Esophagus muscularis mucosa (tissue), 4 donors: ENCODE data around the gene LRRC4C.

Source experiments
- EP300 ChIP-seq: sonication (generic); formaldehyde crosslinking; IDR thresholded peaks from one replicate; pipeline ENCODE4 v1.6.1; 2017; ENCODE audit warnings: antibody characterized with exemption
- POLR2A ChIP-seq: fragments of 450-650 bp; IDR thresholded peaks from one replicate; pipeline ENCODE4 v1.6.1; 2017; ENCODE audit warnings: antibody characterized with exemption, moderate library complexity, mild to moderate bottlenecking, low read depth
- POLR2AphosphoS5 ChIP-seq, 2 donors: sonication (generic); formaldehyde crosslinking; IDR thresholded peaks; one replicate each; pipeline ENCODE4 v1.6.1; 2017; ENCODE audit warnings: antibody characterized with exemption in 2 of 2
- TF ChIP-seq, protein P1 (sequence below), 3 experiments: fragments of 200-600 bp in 2 of 3; fragments of 450-650 bp in 1 of 3; sonication (generic) in 2 of 3; IDR thresholded peaks; one replicate each; pipeline ENCODE4 v1.5.1; 2017 to 2019; ENCODE audit warnings: antibody characterized with exemption in 3 of 3, mild to moderate bottlenecking in 2 of 3, moderate library complexity in 1 of 3

DNA sequence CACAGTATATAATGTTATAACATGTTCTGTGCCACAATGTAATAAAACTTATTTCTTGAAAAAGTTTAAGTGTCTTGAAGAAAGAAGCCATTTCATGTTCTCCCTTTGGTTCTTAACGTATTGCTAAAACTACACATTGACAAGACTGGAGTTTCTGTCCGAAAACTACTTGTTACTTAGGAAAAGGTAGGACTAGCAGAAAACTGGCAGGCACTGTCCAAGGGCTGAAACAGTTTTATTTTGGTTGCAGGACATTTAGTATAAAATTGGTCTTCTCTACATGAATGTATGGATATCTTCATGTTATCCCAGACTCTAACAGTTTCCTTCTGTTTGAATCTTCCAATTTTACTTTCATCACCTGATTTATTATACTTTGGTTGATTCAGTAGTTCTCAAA, 1027.1 kb downstream of the LRRC4C start:
- TF ChIP-seq, protein P1, sequence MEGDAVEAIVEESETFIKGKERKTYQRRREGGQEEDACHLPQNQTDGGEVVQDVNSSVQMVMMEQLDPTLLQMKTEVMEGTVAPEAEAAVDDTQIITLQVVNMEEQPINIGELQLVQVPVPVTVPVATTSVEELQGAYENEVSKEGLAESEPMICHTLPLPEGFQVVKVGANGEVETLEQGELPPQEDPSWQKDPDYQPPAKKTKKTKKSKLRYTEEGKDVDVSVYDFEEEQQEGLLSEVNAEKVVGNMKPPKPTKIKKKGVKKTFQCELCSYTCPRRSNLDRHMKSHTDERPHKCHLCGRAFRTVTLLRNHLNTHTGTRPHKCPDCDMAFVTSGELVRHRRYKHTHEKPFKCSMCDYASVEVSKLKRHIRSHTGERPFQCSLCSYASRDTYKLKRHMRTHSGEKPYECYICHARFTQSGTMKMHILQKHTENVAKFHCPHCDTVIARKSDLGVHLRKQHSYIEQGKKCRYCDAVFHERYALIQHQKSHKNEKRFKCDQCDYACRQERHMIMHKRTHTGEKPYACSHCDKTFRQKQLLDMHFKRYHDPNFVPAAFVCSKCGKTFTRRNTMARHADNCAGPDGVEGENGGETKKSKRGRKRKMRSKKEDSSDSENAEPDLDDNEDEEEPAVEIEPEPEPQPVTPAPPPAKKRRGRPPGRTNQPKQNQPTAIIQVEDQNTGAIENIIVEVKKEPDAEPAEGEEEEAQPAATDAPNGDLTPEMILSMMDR (IDR thresholded peaks at IDR 0.05), result no peak
- TF ChIP-seq POLR2A (no peak), POLR2AphosphoS5 (IDR thresholded peaks at IDR 0.05) (no peak), EP300 (no peak)
